K562 (cell line): ENCODE measurements around the gene TLE7.

ENCODE experiments used
- BRCA1 ChIP-seq, 2 experiments: fragments of 450-650 bp in 1 of 2; sonication (generic) in 1 of 2; formaldehyde crosslinking in 1 of 2; IDR thresholded peaks; 2 replicates each; pipeline versions ENCODE4 v1.5.0 to v1.6.1; 2017 to 2020; ENCODE audit warnings: mild to moderate bottlenecking in 1 of 2, missing genetic modification reagents in 1 of 2
- CHD4 ChIP-seq: fragments of 200-600 bp; sonication (generic); IDR thresholded peaks from 3 replicates; pipeline ENCODE4 v1.6.1; 2012; ENCODE audit warnings: low read depth, mild to moderate bottlenecking, mixed read lengths, low read length, inconsistent platforms; ENCODE audit not compliant: insufficient read depth, insufficient replicate concordance, poor library complexity, severe bottlenecking
- CREB1 ChIP-seq, 2 experiments: sonication (generic) in 1 of 2; formaldehyde crosslinking in 1 of 2; IDR thresholded peaks; 2 replicates each; pipeline versions ENCODE4 v1.6.1 to v1.8.0; 2012 to 2022; ENCODE audit warnings: inconsistent platforms in 1 of 2, mild to moderate bottlenecking in 1 of 2, missing genetic modification reagents in 1 of 2, moderate library complexity in 1 of 2
- KDM5B ChIP-seq: fragments of 200-600 bp; sonication (generic); IDR thresholded peaks from 2 replicates; pipeline ENCODE4 v1.6.1; 2012; ENCODE audit warnings: low read depth, mild to moderate bottlenecking, moderate library complexity, low read length, control low read depth, inconsistent platforms; ENCODE audit not compliant: insufficient replicate concordance
- PCBP2 ChIP-seq: fragments of 200-400 bp; formaldehyde crosslinking; IDR thresholded peaks from 2 replicates; pipeline ENCODE4 v1.6.1; 2018; ENCODE audit warnings: low read length, low read depth, mild to moderate bottlenecking, moderate library complexity; ENCODE audit not compliant: poor library complexity, severe bottlenecking
- POLR2A ChIP-seq: fragments of 450-650 bp; conservative IDR thresholded peaks from 2 replicates; pipeline ENCODE4 v1.6.1; 2016
- POLR3G ChIP-seq: IDR thresholded peaks from 2 replicates; pipeline ENCODE4 v1.6.1; 2011; ENCODE audit not compliant: insufficient read length, insufficient replicate concordance; ENCODE audit errors: extremely low read depth
- RCOR1 ChIP-seq, 2 experiments: IDR thresholded peaks; 2 replicates each; pipeline ENCODE4 v1.6.1; 2012; ENCODE audit warnings: low read depth in 2 of 2, low read length in 2 of 2, borderline replicate concordance in 1 of 2, improper control_type of control experiment in 1 of 2
- SP1 ChIP-seq: sonication (generic); formaldehyde crosslinking; IDR thresholded peaks from 2 replicates; pipeline ENCODE4 v1.8.1; 2022; ENCODE audit warnings: mild to moderate bottlenecking, missing genetic modification reagents
- ZNF354B ChIP-seq: fragments of 250-450 bp; sonication (Bioruptor Pico); IDR thresholded peaks from 2 replicates; pipeline ENCODE4 v1.4.0; 2020
- ZNF41 ChIP-seq: fragments of 250-450 bp; sonication (Bioruptor Pico); conservative IDR thresholded peaks from 2 replicates; pipeline ENCODE4 v1.4.0; 2020; ENCODE audit warnings: mild to moderate bottlenecking
- TF ChIP-seq, protein P1 (sequence below): fragments of 150-350 bp; conservative IDR thresholded peaks from 2 replicates; pipeline ENCODE4 v1.6.1; 2014; ENCODE audit warnings: low read length
- TF ChIP-seq, protein P2 (sequence below): fragments of 250-450 bp; sonication (Bioruptor Pico); IDR thresholded peaks from 2 replicates; pipeline ENCODE4 v1.5.1; 2021; ENCODE audit warnings: mild to moderate bottlenecking

DNA sequence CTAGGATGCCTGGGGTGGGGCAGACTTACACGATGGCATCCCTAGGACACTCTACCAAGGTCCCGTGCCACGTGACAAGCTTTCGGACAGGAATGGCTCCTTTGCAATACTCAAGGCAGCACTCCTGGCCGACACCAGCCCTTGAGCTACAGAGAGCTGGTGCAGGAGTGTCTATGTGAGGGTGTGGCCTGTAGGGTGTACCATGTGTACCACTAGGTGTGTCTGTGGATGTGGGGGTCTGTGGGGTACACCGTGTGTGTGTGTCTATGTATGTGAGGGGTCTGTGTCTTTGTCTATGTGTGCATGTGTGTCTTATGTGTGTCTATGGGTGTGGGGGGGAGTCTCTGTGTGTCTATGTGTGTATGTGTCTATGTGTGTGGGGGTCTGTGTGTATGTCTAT is 1.9 kb upstream of the TLE7 start:
- no peak for TF ChIP-seq SP1 (CRISPR knock-in tag)
- TF ChIP-seq, protein P1, sequence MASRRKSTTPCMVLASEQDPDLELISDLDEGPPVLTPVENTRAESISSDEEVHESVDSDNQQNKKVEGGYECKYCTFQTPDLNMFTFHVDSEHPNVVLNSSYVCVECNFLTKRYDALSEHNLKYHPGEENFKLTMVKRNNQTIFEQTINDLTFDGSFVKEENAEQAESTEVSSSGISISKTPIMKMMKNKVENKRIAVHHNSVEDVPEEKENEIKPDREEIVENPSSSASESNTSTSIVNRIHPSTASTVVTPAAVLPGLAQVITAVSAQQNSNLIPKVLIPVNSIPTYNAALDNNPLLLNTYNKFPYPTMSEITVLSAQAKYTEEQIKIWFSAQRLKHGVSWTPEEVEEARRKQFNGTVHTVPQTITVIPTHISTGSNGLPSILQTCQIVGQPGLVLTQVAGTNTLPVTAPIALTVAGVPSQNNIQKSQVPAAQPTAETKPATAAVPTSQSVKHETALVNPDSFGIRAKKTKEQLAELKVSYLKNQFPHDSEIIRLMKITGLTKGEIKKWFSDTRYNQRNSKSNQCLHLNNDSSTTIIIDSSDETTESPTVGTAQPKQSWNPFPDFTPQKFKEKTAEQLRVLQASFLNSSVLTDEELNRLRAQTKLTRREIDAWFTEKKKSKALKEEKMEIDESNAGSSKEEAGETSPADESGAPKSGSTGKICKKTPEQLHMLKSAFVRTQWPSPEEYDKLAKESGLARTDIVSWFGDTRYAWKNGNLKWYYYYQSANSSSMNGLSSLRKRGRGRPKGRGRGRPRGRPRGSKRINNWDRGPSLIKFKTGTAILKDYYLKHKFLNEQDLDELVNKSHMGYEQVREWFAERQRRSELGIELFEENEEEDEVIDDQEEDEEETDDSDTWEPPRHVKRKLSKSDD, result no peak
- TF ChIP-seq ZNF354B, result no peak
- no peak for TF ChIP-seq BRCA1 (IDR thresholded peaks at IDR 0.05)
- no peak for TF ChIP-seq BRCA1 (CRISPR knock-in tag; IDR thresholded peaks at IDR 0.05)
- TF ChIP-seq, protein P2, sequence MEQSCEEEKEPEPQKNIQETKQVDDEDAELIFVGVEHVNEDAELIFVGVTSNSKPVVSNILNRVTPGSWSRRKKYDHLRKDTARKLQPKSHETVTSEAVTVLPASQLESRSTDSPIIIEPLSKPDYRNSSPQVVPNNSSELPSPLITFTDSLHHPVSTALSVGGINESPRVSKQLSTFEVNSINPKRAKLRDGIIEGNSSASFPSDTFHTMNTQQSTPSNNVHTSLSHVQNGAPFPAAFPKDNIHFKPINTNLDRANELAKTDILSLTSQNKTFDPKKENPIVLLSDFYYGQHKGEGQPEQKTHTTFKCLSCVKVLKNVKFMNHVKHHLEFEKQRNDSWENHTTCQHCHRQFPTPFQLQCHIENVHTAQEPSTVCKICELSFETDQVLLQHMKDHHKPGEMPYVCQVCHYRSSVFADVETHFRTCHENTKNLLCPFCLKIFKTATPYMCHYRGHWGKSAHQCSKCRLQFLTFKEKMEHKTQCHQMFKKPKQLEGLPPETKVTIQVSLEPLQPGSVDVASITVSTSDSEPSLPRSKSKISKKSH (CRISPR knock-in tag), result no peak
- no peak for TF ChIP-seq PCBP2
- no peak for TF ChIP-seq POLR3G
- TF ChIP-seq KDM5B, result no peak
- no peak for TF ChIP-seq ZNF41 (CRISPR knock-in tag)
- TF ChIP-seq RCOR1 (IDR thresholded peaks at IDR 0.05; ENCODE audit: borderline replicate concordance in 1 of 2, low read depth in 2 of 2, low read length in 2 of 2), result no peak
- TF ChIP-seq CHD4, result no peak
- no peak for TF ChIP-seq POLR2A
- no peak for TF ChIP-seq CREB1 (IDR thresholded peaks at IDR 0.05)
- no peak for TF ChIP-seq CREB1 (CRISPR knock-in tag; IDR thresholded peaks at IDR 0.05)
